Loucy (cell line): ENCODE measurements around the gene NPPA.

Source experiments
- CTCF ChIP-seq: fragments of 200-600 bp; sonication (generic); conservative IDR thresholded peaks from 2 replicates; pipeline ENCODE4 v1.5.1; 2014; ENCODE audit warnings: mild to moderate bottlenecking, antibody characterized with exemption, low read length
- EZH2phosphoT487 ChIP-seq: fragments of 200-600 bp; IDR thresholded peaks from 2 replicates; pipeline ENCODE4 v1.6.1; 2018; ENCODE audit warnings: antibody characterized with exemption, mild to moderate bottlenecking, moderate library complexity, borderline replicate concordance

GRCh38 chr1:11833497-11833896 is 14.1 kb downstream of the NPPA start:
- no peak for TF ChIP-seq CTCF
- TF ChIP-seq EZH2phosphoT487: no peak
